A549 (cell line): ENCODE results near the gene KAT6B. TPM values are rescaled to one million over a fixed set of nuclear protein-coding genes. Genes with fewer than 3 reads are reported as not detected.
A peak's percentile ranks its signal among the peaks of the same experiment; 100 is the strongest.

Experiments
- ATAC-seq, 2 experiments: fragments of 200-7000 bp in 1 of 2; fragments of >200 bp in 1 of 2; cut with Nextera tagmentation in 1 of 2; cut with Tn5 transposase in 1 of 2; 3 replicates each; pipeline versions ENCODE4 v1.8.0 to v1.9.1; 2018 to 2020; ENCODE audit warnings: mild to moderate bottlenecking in 1 of 2, moderate library complexity in 1 of 2
- CTCF ChIA-PET: fragments of 300-600 bp; sonication (Branson Sonifier 250); formaldehyde crosslinking; extraction: SDS; loops from one replicate; lab custom pipeline; 2021; ENCODE audit warnings: antibody characterized with exemption, inconsistent platforms; lab: Yijun Ruan, JAX
- POLR2A ChIA-PET: fragments of 350-600 bp; formaldehyde crosslinking; extraction: SDS; loops from one replicate; lab custom pipeline; 2021; ENCODE audit warnings: antibody characterized with exemption, inconsistent platforms; lab: Yijun Ruan, JAX
- DNase-seq, 2 experiments: peaks; one replicate each; pipeline versions ENCODE4 v3.0.0 to v3.0.0-alpha.2; 2011 to 2016; ENCODE audit warnings: low read depth in 1 of 2, low spot score in 1 of 2
- FAIRE-seq: peaks from 2 replicates; lab custom pipeline; 2011; peaks lifted over from hg19 to GRCh38; lab: Jason Lieb, UNC
- H3K27ac ChIP-seq, 2 experiments: fragments of >200 bp; sonication (Bioruptor Twin); formaldehyde crosslinking; 3 replicates each; pipeline ENCODE4 v1.5.1; 2016 to 2017
- H3K4me1 ChIP-seq: fragments of >200 bp; sonication (Bioruptor Twin); formaldehyde crosslinking; 3 replicates; pipeline ENCODE4 v1.6.1; 2016
- H3K4me2 ChIP-seq: fragments of >200 bp; sonication (Bioruptor Twin); formaldehyde crosslinking; 3 replicates; pipeline ENCODE4 v1.6.1; 2016
- H3K4me3 ChIP-seq: fragments of >200 bp; sonication (Bioruptor Twin); formaldehyde crosslinking; 3 replicates; pipeline ENCODE4 v1.5.1; 2016
- H3K9me3 ChIP-seq: fragments of >200 bp; sonication (Bioruptor Twin); formaldehyde crosslinking; 3 replicates; pipeline ENCODE4 v1.6.1; 2016
- BHLHE40 ChIP-seq: IDR thresholded peaks from 2 replicates; pipeline ENCODE4 v1.6.1; 2012; ENCODE audit warnings: low read depth, low read length, inconsistent platforms
- CBX2 ChIP-seq: fragments of 200-600 bp; sonication (generic); IDR thresholded peaks from 2 replicates; pipeline ENCODE4 v1.6.1; 2016; ENCODE audit warnings: low read depth, mild to moderate bottlenecking, borderline replicate concordance
- CBX8 ChIP-seq: fragments of 200-600 bp; sonication (generic); IDR thresholded peaks from 2 replicates; pipeline ENCODE4 v1.6.1; 2016
- CEBPB ChIP-seq, 2 experiments: fragments of >200 bp in 1 of 2; sonication (Bioruptor Twin) in 1 of 2; formaldehyde crosslinking in 1 of 2; IDR thresholded peaks; 2 replicates each; pipeline ENCODE4 v1.6.1; 2012 to 2016
- CHD4 ChIP-seq: fragments of 200-600 bp; sonication (generic); IDR thresholded peaks from 2 replicates; pipeline ENCODE4 v1.6.1; 2016; ENCODE audit warnings: antibody characterized with exemption, mild to moderate bottlenecking, borderline replicate concordance
- CTCF ChIP-seq: fragments of >200 bp; sonication (Bioruptor Twin); formaldehyde crosslinking; IDR thresholded peaks from 3 replicates; pipeline ENCODE4 v1.5.1; 2016
- EHF ChIP-seq: fragments of 250-450 bp; sonication (Bioruptor Pico); IDR thresholded peaks from 2 replicates; pipeline ENCODE4 v1.5.0; 2020; ENCODE audit warnings: mild to moderate bottlenecking
- EHMT2 ChIP-seq: fragments of 200-600 bp; sonication (generic); IDR thresholded peaks from 2 replicates; pipeline ENCODE4 v1.6.1; 2016; ENCODE audit warnings: antibody characterized with exemption, low read depth, mild to moderate bottlenecking, moderate library complexity
- ELK1 ChIP-seq: fragments of 150-350 bp; IDR thresholded peaks from 2 replicates; pipeline ENCODE4 v1.6.1; 2014; ENCODE audit warnings: low read depth, mild to moderate bottlenecking, low read length
- ESRRA ChIP-seq: fragments of 150-350 bp; IDR thresholded peaks from 2 replicates; pipeline ENCODE4 v1.6.1; 2014; ENCODE audit warnings: mild to moderate bottlenecking, low read length, borderline replicate concordance
- FOSB ChIP-seq: fragments of 250-450 bp; sonication (Bioruptor Pico); IDR thresholded peaks from 2 replicates; pipeline ENCODE4 v1.5.0; 2020; ENCODE audit warnings: mild to moderate bottlenecking, moderate library complexity
- FOSL2 ChIP-seq, 2 experiments: fragments of 450-650 bp in 1 of 2; fragments of >200 bp in 1 of 2; sonication (Bioruptor Twin) in 1 of 2; formaldehyde crosslinking; IDR thresholded peaks; 2 replicates each; pipeline versions ENCODE4 v1.5.0 to v1.6.1; 2016 to 2020; ENCODE audit warnings: mild to moderate bottlenecking in 1 of 2, moderate library complexity in 1 of 2
- FOXS1 ChIP-seq: fragments of 250-450 bp; sonication (Bioruptor Pico); IDR thresholded peaks from 2 replicates; pipeline ENCODE4 v1.5.0; 2020; ENCODE audit warnings: mild to moderate bottlenecking, moderate library complexity
- HDAC2 ChIP-seq: fragments of 200-600 bp; sonication (generic); IDR thresholded peaks from 2 replicates; pipeline ENCODE4 v1.6.1; 2016
- HOXA7 ChIP-seq: fragments of 250-450 bp; sonication (Bioruptor Pico); IDR thresholded peaks from 2 replicates; pipeline ENCODE4 v1.5.0; 2020; ENCODE audit warnings: mild to moderate bottlenecking, moderate library complexity
- KDM1A ChIP-seq: fragments of 200-600 bp; sonication (generic); IDR thresholded peaks from 2 replicates; pipeline ENCODE4 v1.6.1; 2016; ENCODE audit warnings: low read depth, mild to moderate bottlenecking
- KDM5A ChIP-seq: fragments of 200-600 bp; sonication (generic); IDR thresholded peaks from 2 replicates; pipeline ENCODE4 v1.6.1; 2016; ENCODE audit warnings: antibody characterized with exemption, mild to moderate bottlenecking
- MAFK ChIP-seq: fragments of 450-650 bp; IDR thresholded peaks from 2 replicates; pipeline ENCODE4 v1.6.1; 2014; ENCODE audit not compliant: partially characterized antibody
- NPAS2 ChIP-seq: fragments of 250-450 bp; sonication (Bioruptor Pico); IDR thresholded peaks from 2 replicates; pipeline ENCODE4 v1.8.0; 2022; ENCODE audit warnings: mild to moderate bottlenecking, moderate library complexity, borderline replicate concordance
- NR3C1 ChIP-seq: fragments of >200 bp; sonication (Bioruptor Twin); formaldehyde crosslinking; IDR thresholded peaks from 3 replicates; pipeline ENCODE4 v1.6.1; 2017
- PHF8 ChIP-seq: fragments of 200-600 bp; sonication (generic); IDR thresholded peaks from 2 replicates; pipeline ENCODE4 v1.6.1; 2016; ENCODE audit warnings: low read depth, mild to moderate bottlenecking, antibody characterized with exemption, moderate library complexity, borderline replicate concordance
- POLR2AphosphoS2 ChIP-seq: conservative IDR thresholded peaks from 2 replicates; pipeline ENCODE4 v1.6.1; 2012; ENCODE audit warnings: low read length, improper control_type of control experiment, inconsistent platforms
- RARB ChIP-seq: fragments of 250-450 bp; sonication (Bioruptor Pico); IDR thresholded peaks from 2 replicates; pipeline ENCODE4 v1.8.0; 2021; ENCODE audit warnings: mild to moderate bottlenecking, moderate library complexity
- TP53 ChIP-seq: fragments of 250-450 bp; sonication (Bioruptor Pico); IDR thresholded peaks from 2 replicates; pipeline ENCODE4 v1.5.0; 2021; ENCODE audit warnings: mild to moderate bottlenecking, moderate library complexity
- ZFP36 ChIP-seq: fragments of 450-650 bp; IDR thresholded peaks from 2 replicates; pipeline ENCODE4 v1.6.1; 2014; ENCODE audit warnings: borderline replicate concordance; ENCODE audit not compliant: partially characterized antibody
- ZNF302 ChIP-seq: fragments of 250-450 bp; sonication (Bioruptor Pico); IDR thresholded peaks from 2 replicates; pipeline ENCODE4 v1.9.0; 2021; ENCODE audit warnings: inconsistent platforms, mild to moderate bottlenecking, moderate library complexity
- ZSCAN20 ChIP-seq: fragments of 250-450 bp; sonication (Bioruptor Pico); IDR thresholded peaks from 2 replicates; pipeline ENCODE4 v1.8.0; 2022; ENCODE audit warnings: mild to moderate bottlenecking, moderate library complexity
- WGBS: methylation state at CpG from one replicate; pipeline ENCODE4 v1.1.6; 2017; ENCODE audit errors: missing lambda C conversion rate; 5-methylcytosine and 5-hydroxymethylcytosine counted together
- polyA plus RNA-seq, 4 experiments: library from polyadenylated mRNA; depleted of rRNA in 3 of 4; stranded (reverse); fragments of >200 nt; fragmentation: RNase III in 1 of 4; extraction: RNeasy Plus Mini Kit Qiagen cat#74134 plus additional on column Dnase treatment in 1 of 4; gene quantifications; 2 replicates in 3 of 4; 3 replicates in 1 of 4; pipeline ENCODE4 v1.2.3, GENCODE V29; 2011 to 2017
- TF ChIP-seq, protein P1 (sequence below): IDR thresholded peaks from 2 replicates; pipeline ENCODE4 v1.6.1; 2012; ENCODE audit warnings: low read depth, borderline replicate concordance

The KAT6B gene
- polyA plus RNA-seq, 2 of the 4 experiments (the other 2 are of a cell fraction), result 5.6 to 5.7 TPM

GRCh38 chr10:74926791-74927585 is 100.6 kb downstream of the KAT6B start:
- FAIRE-seq, result no peak
- TF ChIP-seq RARB (CRISPR knock-in tag) (no peak), KDM1A (no peak), ZNF302 (CRISPR knock-in tag) (no peak), ESRRA (no peak), ELK1 (no peak), CHD4 (no peak), ZFP36 (no peak), CEBPB (IDR thresholded peaks at IDR 0.05) (no peak), TP53 (CRISPR knock-in tag) (no peak), EHMT2 (no peak), ZSCAN20 (CRISPR knock-in tag) (no peak)
- Histone ChIP-seq H3K4me1 (peaks cover 57% of the 10 kb centered on the region), H3K4me3 (no peak overlapping the region), H3K9me3 (no peaks in the 10 kb centered on the region), H3K27ac (no peak overlapping the region; a peak in 1 of 6 replicates), H3K4me2 (no peak overlapping the region)
- ATAC-seq, result no peak
- ChIA-PET CTCF (interaction anchor here (0.9 to 1.3 kb wide), 2 partner anchors 11 to 63 kb away, joined by 3 read pairs; no protein-coding TSS in a partner anchor), POLR2A (no interaction called here)
- 86% methylated on average over 4 of the region's 4 CpGs for WGBS
- no peak for DNase-seq

DNA sequence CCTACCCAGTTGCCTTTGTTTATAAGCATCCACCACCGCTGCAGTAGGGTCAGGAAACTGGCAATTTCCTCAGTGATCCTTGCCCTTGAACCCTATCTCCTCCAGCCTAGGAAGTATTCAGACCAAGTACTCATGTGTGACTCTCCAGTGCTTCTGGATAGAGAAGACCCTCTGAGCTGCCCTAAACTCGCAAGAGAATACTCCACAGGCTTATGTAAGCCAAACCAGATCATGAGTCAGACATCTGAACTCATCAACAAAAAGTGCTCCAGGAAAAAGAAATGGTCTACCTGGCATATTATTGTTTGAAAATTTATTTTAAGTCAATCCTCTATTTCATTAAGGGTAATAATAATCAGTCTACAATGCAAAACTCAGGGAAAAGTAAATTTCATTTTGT is 101.3 kb downstream of the KAT6B start:
- H3K4me1 ChIP-seq, result peaks cover 49% of the 10 kb centered on the region
- FAIRE-seq (no peak), DNase-seq (no peak), ATAC-seq (no peak)
- TF ChIP-seq HOXA7 (CRISPR knock-in tag), result no peak
- TF ChIP-seq BHLHE40, result no peak
- no peak for TF ChIP-seq ZNF302 (CRISPR knock-in tag)
- TF ChIP-seq ESRRA, result no peak
- TF ChIP-seq HDAC2, result no peak
- no peak for TF ChIP-seq FOSB
- TF ChIP-seq MAFK, result no peak
- H3K4me3 ChIP-seq, result no peak overlapping the region
- ChIA-PET CTCF (interaction anchor here (1.2 to 1.3 kb wide), 2 partner anchors 10 to 13 kb away, joined by 3 to 4 read pairs; no protein-coding TSS in a partner anchor), POLR2A (no interaction called here)
- H3K4me2 ChIP-seq, result peak overlapping the region; percentile 28; the same call in 2 of the 3 replicates
- 73% methylated on average over 2 of the region's 2 CpGs for WGBS
- H3K9me3 ChIP-seq, result no peaks in the 10 kb centered on the region
- peak overlapping the region in 1 of 2 experiments; percentile 36; a peak in 1 of 6 replicates for H3K27ac ChIP-seq

GRCh38 chr10:74928742-74929191 is 102.4 kb downstream of the KAT6B start:
- Histone ChIP-seq H3K4me3 (no peak overlapping the region), H3K4me2 (peak overlapping the region; percentile 37), H3K9me3 (no peaks in the 10 kb centered on the region), H3K4me1 (peaks cover 39% of the 10 kb centered on the region), H3K27ac (no peak overlapping the region)
- no peak for ATAC-seq
- no peak for DNase-seq
- ChIA-PET POLR2A (no interaction called here), CTCF (interaction anchor here (1.2 kb wide), 1 partner anchor 12 kb away, joined by 4 read pairs; no protein-coding TSS in a partner anchor)
- 96% methylated on average over 2 of the region's 2 CpGs for whole genome bisulfite sequencing
- no peak for FAIRE-seq
- TF ChIP-seq EHF (CRISPR knock-in tag) (no peak), NR3C1 (no peak), CBX2 (no peak), KDM5A (no peak), PHF8 (no peak), FOXS1 (CRISPR knock-in tag) (no peak), POLR2AphosphoS2 (no peak), MAFK (no peak), CBX8 (no peak), CTCF (no peak), ELK1 (no peak), TP53 (CRISPR knock-in tag) (no peak), ZFP36 (no peak), NPAS2 (CRISPR knock-in tag) (no peak), HDAC2 (no peak), FOSL2 (IDR thresholded peaks at IDR 0.05) (no peak), FOSL2 (CRISPR knock-in tag; IDR thresholded peaks at IDR 0.05) (no peak)
- TF ChIP-seq, protein P1, sequence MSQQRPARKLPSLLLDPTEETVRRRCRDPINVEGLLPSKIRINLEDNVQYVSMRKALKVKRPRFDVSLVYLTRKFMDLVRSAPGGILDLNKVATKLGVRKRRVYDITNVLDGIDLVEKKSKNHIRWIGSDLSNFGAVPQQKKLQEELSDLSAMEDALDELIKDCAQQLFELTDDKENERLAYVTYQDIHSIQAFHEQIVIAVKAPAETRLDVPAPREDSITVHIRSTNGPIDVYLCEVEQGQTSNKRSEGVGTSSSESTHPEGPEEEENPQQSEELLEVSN, result no peak
